ENCODE data around the gene OGFOD1. TPM values are rescaled to one million over a fixed set of nuclear protein-coding genes. Genes with fewer than 3 reads are reported as not detected.

Gene OGFOD1
- total RNA-seq, 1 experiment from 2014 or later = 51.6 TPM

DNA sequence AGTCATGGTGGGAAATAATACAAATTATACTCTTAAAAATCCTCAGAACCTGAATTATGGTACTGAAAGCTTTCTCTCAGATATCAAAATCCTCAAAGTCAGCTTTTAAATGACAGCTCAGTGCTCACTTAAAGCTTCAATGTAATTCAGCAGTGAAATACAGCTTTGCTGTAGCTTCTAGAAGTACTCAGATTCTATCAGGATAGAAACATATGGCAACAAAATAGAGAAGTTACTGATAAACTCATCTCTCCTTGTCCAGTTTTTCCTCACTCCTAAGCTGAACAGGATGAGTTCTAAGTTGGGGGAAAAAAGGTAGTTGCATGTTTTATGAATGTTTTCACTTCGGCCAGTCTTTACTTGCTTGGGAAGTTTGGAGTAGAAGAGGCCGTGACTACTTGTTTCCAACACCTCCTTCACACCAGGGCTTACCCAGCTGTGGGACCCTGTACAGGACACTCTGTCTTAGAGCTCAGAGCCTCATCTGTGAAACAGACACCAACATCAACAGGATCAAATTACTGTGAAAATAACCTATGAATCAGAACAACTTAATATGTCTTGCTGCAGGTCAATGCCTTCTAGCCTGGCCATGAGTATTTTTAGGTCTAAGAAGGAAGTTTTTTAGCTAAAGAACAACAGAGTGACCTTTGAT is 30.2 kb downstream of the OGFOD1 start:
- no peak for TF ChIP-seq RAD21 (IDR thresholded peaks at IDR 0.05; ENCODE audit: low read depth)
- TF ChIP-seq SP1 (IDR thresholded peaks at IDR 0.05; ENCODE audit: low read depth) = peak; percentile 15; the same call in 1 of the 2 replicates
- no peak for TF ChIP-seq ZFX (IDR thresholded peaks at IDR 0.05)
- no TSS peak for BruUV-seq (replicated peaks)
- H3K36me3 ChIP-seq (ENCODE audit: control insufficient read depth in 1 of 2, insufficient read depth in 2 of 2, low read length in 2 of 2) = peaks cover under 1 to 22% of the 10 kb centered on the region in 2 experiments; a peak in 3 of 4 replicates
- H3K4me2 ChIP-seq (ENCODE audit: low read length) = no peak overlapping the region
- H4K20me1 ChIP-seq (ENCODE audit: insufficient read depth) = no peaks in the 10 kb centered on the region
- no peaks in the 10 kb centered on the region for H3K9me3 ChIP-seq (ENCODE audit: control insufficient read depth in 1 of 2, insufficient read depth in 1 of 2, low read depth in 1 of 2, low read length in 2 of 2)
- H3K4me3 ChIP-seq (replicated peaks in 1 of 2; ENCODE audit: low read depth in 1 of 2, low read length in 2 of 2) = no peak overlapping the region
- no peak overlapping the region for H2AFZ ChIP-seq (ENCODE audit: low read depth, low read length, poor library complexity, severe bottlenecking)
- H3K9me2 ChIP-seq (ENCODE audit: insufficient read depth) = no peaks in the 10 kb centered on the region
- intact Hi-C loops (cut with micrococcal nuclease) = no loop called here
- DNase-seq (ENCODE audit: low read depth, low spot score) (no peak), ATAC-seq (no peak)
- H3K4me1 ChIP-seq (ENCODE audit: control insufficient read depth in 1 of 2, insufficient read depth in 2 of 2, low read length in 2 of 2) = peaks cover under 1 to 20% of the 10 kb centered on the region in 2 experiments; a peak in 2 of 4 replicates
- ChIA-PET CTCF (no interaction called here), POLR2A (no interaction called here), RAD21 (ENCODE audit: low non-redundant PET in 1 of 2, low total read pairs in 2 of 2, uncharacterized antibody in 2 of 2, unreplicated experiment in 2 of 2) (no interaction called here)
- no peak overlapping the region for H3K9ac ChIP-seq (ENCODE audit: low read length)
- H3K27me3 ChIP-seq (ENCODE audit: insufficient read depth, low read length) = no peaks in the 10 kb centered on the region
- no peaks in the 10 kb centered on the region for H3K79me2 ChIP-seq (ENCODE audit: insufficient read depth, low read length)
- H3K27ac ChIP-seq (ENCODE audit: low read depth, low read length) = no peak overlapping the region

DNA sequence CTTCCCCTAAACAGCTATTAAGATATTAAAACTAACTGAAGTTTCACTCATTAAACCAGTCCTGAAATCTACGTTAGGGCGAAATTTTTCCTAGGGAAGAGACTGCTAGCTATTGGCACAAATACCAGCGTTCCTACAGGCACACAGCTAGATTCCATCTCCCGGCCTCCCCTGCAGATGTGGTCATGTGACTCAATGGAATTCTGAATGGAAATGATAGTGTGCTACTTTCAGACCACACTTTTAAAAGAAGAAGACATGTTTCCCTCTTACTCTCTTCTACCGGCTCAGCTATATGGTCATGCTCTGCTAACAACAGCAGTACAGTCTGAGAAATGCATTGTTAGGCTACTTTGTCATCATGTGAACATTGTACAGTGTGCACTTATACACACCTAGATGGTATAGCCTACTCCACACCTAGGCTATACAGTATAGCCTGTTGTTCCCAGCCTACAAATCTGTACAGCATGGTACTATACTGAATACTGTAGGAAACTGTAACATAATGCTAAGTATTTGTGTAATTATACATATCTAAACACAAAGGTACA is 31.4 kb downstream of the OGFOD1 start:
- DNase-seq (ENCODE audit: low read depth, low spot score) = no peak
- no peaks in the 10 kb centered on the region for H3K79me2 ChIP-seq (ENCODE audit: insufficient read depth, low read length)
- H3K9me3 ChIP-seq (ENCODE audit: control insufficient read depth in 1 of 2, insufficient read depth in 1 of 2, low read depth in 1 of 2, low read length in 2 of 2) = no peaks in the 10 kb centered on the region
- ChIA-PET POLR2A (no interaction called here), CTCF (no interaction called here), RAD21 (ENCODE audit: low non-redundant PET in 1 of 2, low total read pairs in 2 of 2, uncharacterized antibody in 2 of 2, unreplicated experiment in 2 of 2) (no interaction called here)
- H2AFZ ChIP-seq (ENCODE audit: low read depth, low read length, poor library complexity, severe bottlenecking) = no peak overlapping the region
- peaks cover 0 to 13% of the 10 kb centered on the region in 2 experiments; a peak in 2 of 4 replicates for H3K36me3 ChIP-seq (ENCODE audit: control insufficient read depth in 1 of 2, insufficient read depth in 2 of 2, low read length in 2 of 2)
- no peak overlapping the region for H3K27ac ChIP-seq (ENCODE audit: low read depth, low read length)
- intact Hi-C loops (cut with micrococcal nuclease) = no loop called here
- H3K4me2 ChIP-seq (ENCODE audit: low read length) = no peak overlapping the region
- no peak overlapping the region for H3K9ac ChIP-seq (ENCODE audit: low read length)
- H3K9me2 ChIP-seq (ENCODE audit: insufficient read depth) = no peaks in the 10 kb centered on the region
- H3K4me1 ChIP-seq (ENCODE audit: control insufficient read depth in 1 of 2, insufficient read depth in 2 of 2, low read length in 2 of 2) = peaks cover 0 to 8% of the 10 kb centered on the region in 2 experiments; a peak in 2 of 4 replicates
- H4K20me1 ChIP-seq (ENCODE audit: insufficient read depth) = no peaks in the 10 kb centered on the region
- H3K4me3 ChIP-seq (replicated peaks in 1 of 2; ENCODE audit: low read depth in 1 of 2, low read length in 2 of 2) = no peak overlapping the region
- no TSS peak for BruUV-seq (replicated peaks)
- H3K27me3 ChIP-seq (ENCODE audit: insufficient read depth, low read length) = no peaks in the 10 kb centered on the region
- no peak for ATAC-seq
- TF ChIP-seq POLR2A (IDR thresholded peaks at IDR 0.05; ENCODE audit: borderline replicate concordance, extremely low read depth, insufficient read depth, insufficient read length) = no peak
- TF ChIP-seq, protein P1, sequence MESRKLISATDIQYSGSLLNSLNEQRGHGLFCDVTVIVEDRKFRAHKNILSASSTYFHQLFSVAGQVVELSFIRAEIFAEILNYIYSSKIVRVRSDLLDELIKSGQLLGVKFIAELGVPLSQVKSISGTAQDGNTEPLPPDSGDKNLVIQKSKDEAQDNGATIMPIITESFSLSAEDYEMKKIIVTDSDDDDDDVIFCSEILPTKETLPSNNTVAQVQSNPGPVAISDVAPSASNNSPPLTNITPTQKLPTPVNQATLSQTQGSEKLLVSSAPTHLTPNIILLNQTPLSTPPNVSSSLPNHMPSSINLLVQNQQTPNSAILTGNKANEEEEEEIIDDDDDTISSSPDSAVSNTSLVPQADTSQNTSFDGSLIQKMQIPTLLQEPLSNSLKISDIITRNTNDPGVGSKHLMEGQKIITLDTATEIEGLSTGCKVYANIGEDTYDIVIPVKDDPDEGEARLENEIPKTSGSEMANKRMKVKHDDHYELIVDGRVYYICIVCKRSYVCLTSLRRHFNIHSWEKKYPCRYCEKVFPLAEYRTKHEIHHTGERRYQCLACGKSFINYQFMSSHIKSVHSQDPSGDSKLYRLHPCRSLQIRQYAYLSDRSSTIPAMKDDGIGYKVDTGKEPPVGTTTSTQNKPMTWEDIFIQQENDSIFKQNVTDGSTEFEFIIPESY (IDR thresholded peaks at IDR 0.05; ENCODE audit: extremely low read depth, insufficient replicate concordance, low read length) = no peak
- TF ChIP-seq CBX3 (IDR thresholded peaks at IDR 0.05; ENCODE audit: low read depth) = no peak
- TF ChIP-seq EGR1 (IDR thresholded peaks at IDR 0.05; ENCODE audit: low read depth) = no peak
- TF ChIP-seq, protein P2, sequence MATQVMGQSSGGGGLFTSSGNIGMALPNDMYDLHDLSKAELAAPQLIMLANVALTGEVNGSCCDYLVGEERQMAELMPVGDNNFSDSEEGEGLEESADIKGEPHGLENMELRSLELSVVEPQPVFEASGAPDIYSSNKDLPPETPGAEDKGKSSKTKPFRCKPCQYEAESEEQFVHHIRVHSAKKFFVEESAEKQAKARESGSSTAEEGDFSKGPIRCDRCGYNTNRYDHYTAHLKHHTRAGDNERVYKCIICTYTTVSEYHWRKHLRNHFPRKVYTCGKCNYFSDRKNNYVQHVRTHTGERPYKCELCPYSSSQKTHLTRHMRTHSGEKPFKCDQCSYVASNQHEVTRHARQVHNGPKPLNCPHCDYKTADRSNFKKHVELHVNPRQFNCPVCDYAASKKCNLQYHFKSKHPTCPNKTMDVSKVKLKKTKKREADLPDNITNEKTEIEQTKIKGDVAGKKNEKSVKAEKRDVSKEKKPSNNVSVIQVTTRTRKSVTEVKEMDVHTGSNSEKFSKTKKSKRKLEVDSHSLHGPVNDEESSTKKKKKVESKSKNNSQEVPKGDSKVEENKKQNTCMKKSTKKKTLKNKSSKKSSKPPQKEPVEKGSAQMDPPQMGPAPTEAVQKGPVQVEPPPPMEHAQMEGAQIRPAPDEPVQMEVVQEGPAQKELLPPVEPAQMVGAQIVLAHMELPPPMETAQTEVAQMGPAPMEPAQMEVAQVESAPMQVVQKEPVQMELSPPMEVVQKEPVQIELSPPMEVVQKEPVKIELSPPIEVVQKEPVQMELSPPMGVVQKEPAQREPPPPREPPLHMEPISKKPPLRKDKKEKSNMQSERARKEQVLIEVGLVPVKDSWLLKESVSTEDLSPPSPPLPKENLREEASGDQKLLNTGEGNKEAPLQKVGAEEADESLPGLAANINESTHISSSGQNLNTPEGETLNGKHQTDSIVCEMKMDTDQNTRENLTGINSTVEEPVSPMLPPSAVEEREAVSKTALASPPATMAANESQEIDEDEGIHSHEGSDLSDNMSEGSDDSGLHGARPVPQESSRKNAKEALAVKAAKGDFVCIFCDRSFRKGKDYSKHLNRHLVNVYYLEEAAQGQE (IDR thresholded peaks at IDR 0.05; ENCODE audit: low read depth) = no peak
- no peak for TF ChIP-seq SRF (IDR thresholded peaks at IDR 0.05; ENCODE audit: low read depth)
- no peak for TF ChIP-seq JUND (IDR thresholded peaks at IDR 0.05)
- TF ChIP-seq, protein P3, sequence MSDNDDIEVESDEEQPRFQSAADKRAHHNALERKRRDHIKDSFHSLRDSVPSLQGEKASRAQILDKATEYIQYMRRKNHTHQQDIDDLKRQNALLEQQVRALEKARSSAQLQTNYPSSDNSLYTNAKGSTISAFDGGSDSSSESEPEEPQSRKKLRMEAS (IDR thresholded peaks at IDR 0.05) = no peak
- no peak for TF ChIP-seq ZNF274 (IDR thresholded peaks at IDR 0.05; ENCODE audit: low read depth, low read length)
- TF ChIP-seq SIN3A (IDR thresholded peaks at IDR 0.05; ENCODE audit: low read depth) = no peak
- no peak for TF ChIP-seq EZH2 (IDR thresholded peaks at IDR 0.05)
- no peak for TF ChIP-seq ELF1 (IDR thresholded peaks at IDR 0.05; ENCODE audit: borderline replicate concordance, low read depth)
- no peak for TF ChIP-seq RAD21 (IDR thresholded peaks at IDR 0.05; ENCODE audit: low read depth)
- TF ChIP-seq, protein P4, sequence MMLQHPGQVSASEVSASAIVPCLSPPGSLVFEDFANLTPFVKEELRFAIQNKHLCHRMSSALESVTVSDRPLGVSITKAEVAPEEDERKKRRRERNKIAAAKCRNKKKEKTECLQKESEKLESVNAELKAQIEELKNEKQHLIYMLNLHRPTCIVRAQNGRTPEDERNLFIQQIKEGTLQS (IDR thresholded peaks at IDR 0.05) = no peak

Data from HCT116 (cell line).